Lower leg skin (tissue), 3 donors: ENCODE measurements around the gene PDGFC.
"Not testable (repeated sequence)": the region's sequence is repeated elsewhere in the genome, so short reads cannot be mapped to it uniquely, and the experiment has no call there.

Source experiments
- POLR2A ChIP-seq, 2 donors: fragments of 450-650 bp; IDR thresholded peaks; one replicate each; pipeline ENCODE4 v1.6.1; 2016 to 2017; ENCODE audit warnings: antibody characterized with exemption in 2 of 2, mild to moderate bottlenecking in 1 of 2, moderate library complexity in 1 of 2
- TF ChIP-seq, protein P1 (sequence below), 3 donors: fragments of 450-650 bp; IDR thresholded peaks; one replicate each; pipeline ENCODE4 v1.5.1; 2016; ENCODE audit warnings: antibody characterized with exemption in 3 of 3, mild to moderate bottlenecking in 3 of 3, moderate library complexity in 2 of 3

DNA sequence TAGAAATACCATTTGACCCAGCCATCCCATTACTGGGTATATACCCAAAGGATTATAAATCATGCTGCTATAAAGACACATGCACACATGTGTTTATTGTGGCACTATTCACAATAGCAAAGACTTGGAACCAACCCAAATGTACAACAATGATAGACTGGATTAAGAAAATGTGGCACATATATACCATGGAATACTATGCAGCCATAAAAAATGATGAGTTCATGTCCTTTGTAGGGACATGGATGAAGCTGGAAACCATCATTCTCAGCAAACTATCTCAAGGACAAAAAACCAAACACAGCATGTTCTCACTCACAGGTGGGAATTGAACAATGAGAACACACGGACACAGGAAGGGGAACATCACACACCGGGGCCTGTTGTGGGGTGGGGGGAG, 39.2 kb downstream of the PDGFC start:
- TF ChIP-seq POLR2A (IDR thresholded peaks at IDR 0.05) = not testable (repeated sequence)
- TF ChIP-seq, protein P1, sequence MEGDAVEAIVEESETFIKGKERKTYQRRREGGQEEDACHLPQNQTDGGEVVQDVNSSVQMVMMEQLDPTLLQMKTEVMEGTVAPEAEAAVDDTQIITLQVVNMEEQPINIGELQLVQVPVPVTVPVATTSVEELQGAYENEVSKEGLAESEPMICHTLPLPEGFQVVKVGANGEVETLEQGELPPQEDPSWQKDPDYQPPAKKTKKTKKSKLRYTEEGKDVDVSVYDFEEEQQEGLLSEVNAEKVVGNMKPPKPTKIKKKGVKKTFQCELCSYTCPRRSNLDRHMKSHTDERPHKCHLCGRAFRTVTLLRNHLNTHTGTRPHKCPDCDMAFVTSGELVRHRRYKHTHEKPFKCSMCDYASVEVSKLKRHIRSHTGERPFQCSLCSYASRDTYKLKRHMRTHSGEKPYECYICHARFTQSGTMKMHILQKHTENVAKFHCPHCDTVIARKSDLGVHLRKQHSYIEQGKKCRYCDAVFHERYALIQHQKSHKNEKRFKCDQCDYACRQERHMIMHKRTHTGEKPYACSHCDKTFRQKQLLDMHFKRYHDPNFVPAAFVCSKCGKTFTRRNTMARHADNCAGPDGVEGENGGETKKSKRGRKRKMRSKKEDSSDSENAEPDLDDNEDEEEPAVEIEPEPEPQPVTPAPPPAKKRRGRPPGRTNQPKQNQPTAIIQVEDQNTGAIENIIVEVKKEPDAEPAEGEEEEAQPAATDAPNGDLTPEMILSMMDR (IDR thresholded peaks at IDR 0.05) = not testable (repeated sequence)
